Cerebellar cortex (tissue), 1 donor: ENCODE results near the gene STT3A.

Source experiments
- DNase-seq: peaks from one replicate; pipeline ENCODE4 v3.0.0-alpha.2; 2015; ENCODE audit warnings: low spot score

STT3A gene

GRCh38 chr11:125663910-125664309 lies 71.3 kb downstream of the STT3A start:
- DNase-seq: no peak

GRCh38 chr11:125667151-125667550 lies 74.5 kb downstream of the STT3A start:
- DNase-seq: no peak

DNA sequence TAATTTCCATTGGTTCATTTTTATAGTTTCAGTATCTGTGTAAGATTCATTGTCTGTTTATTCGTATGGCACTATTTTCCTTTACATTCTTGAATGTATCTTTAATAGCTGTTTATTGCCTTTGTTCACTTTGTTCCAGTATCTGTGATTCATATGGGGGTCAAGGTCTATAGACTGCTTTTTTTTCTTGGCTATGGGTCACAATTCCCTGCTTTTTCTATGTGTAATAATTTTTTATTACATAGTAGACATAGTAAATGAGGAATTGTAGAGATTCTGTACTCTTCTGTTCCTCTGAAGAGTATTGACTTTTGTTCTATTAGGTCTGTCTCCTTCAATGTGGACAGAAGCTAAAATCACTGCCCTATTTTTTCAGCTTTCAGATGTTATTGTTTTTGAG lies 77.5 kb downstream of the STT3A start:
- DNase-seq: no peak

GRCh38 chr11:125671561-125671960 lies 78.9 kb downstream of the STT3A start:
- DNase-seq: no peak
